Measurements from ENCODE around the gene IDE. TPM values are rescaled to one million over a fixed set of nuclear protein-coding genes. Genes with fewer than 3 reads are reported as not detected.

The IDE gene
- total and polyA plus RNA-seq, 2 of the 4 experiments (the other 2 are of a cell fraction): 9.3 to 27.4 TPM

DNA sequence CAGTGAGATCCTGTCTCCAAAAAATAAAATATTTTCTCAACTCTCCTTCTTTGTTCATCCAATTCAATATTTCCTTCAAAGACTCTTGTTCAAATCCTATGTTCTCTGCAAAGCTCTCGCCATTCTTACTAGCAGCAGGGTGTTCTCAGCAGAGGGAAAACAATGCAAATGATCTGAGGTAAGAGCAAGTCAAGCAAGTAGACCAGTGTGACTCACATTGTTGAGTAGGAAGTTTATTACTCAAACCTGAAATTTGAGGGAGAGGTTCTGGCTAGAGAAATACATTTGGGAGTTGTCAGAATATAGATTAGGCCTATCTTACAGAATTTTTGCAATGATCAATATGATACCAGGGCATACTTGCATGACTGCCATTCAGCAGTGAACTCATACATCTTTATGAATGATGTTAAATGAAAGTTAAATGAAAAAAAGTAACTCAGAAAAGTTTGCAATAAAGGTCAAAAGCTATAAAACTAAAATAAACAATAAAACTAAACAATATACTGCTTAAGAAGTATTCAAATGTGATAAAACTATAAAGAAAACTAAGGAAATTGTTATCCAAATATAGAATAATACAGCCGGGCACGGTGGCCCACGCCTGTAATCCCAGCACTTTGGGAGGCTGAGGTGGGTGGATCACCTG is 5.8 kb downstream of the IDE start:
- Histone ChIP-seq H2AK9ac (replicated peaks; ENCODE audit: low read depth, low read length, poor library complexity) (no peak overlapping the region), H4K91ac (ENCODE audit: insufficient read depth, low read depth, low read length) (no peak overlapping the region), H3K14ac (replicated peaks; ENCODE audit: low read depth, low read length) (no peak overlapping the region), H3K4ac (ENCODE audit: low read depth, low read length) (no peak overlapping the region), H2AK5ac (ENCODE audit: low read depth, low read length) (no peak overlapping the region), H4K5ac (ENCODE audit: low read depth, low read length) (no peak overlapping the region), H3K9me3 (ENCODE audit: control insufficient read depth, insufficient read depth, low read length) (no peaks in the 10 kb centered on the region), H3K4me1 (ENCODE audit: control insufficient read depth, insufficient read depth, low read length) (peaks cover 4% of the 10 kb centered on the region), H3K56ac (ENCODE audit: extremely low read depth, insufficient read depth, low read length) (no peak overlapping the region), H2BK5ac (ENCODE audit: low read depth, low read length, poor library complexity, severe bottlenecking) (no peak overlapping the region), H3K18ac (ENCODE audit: low read depth, low read length) (no peak overlapping the region), H3K79me1 (ENCODE audit: low read depth in 1 of 2, low read length in 2 of 2) (peaks cover 29 to 69% of the 10 kb centered on the region in 2 experiments), H3K9me1 (ENCODE audit: insufficient read depth, low read length) (peaks cover 7% of the 10 kb centered on the region), H4K20me1 (ENCODE audit: insufficient read depth, low read length) (peaks cover 35% of the 10 kb centered on the region), H4K8ac (ENCODE audit: low read depth in 2 of 2, low read length in 2 of 2) (no peak overlapping the region), H3K4me3 (ENCODE audit: insufficient read depth, low read depth, low read length) (no peak overlapping the region), H3K9ac (ENCODE audit: low read depth, low read length) (no peak overlapping the region), H2BK20ac (ENCODE audit: low read depth, low read length) (no peak overlapping the region), H3K36me3 (ENCODE audit: control insufficient read depth, insufficient read depth, low read length) (peaks cover 1% of the 10 kb centered on the region; the same call in 1 of the 2 replicates), H3K4me2 (ENCODE audit: low read depth, low read length) (no peak overlapping the region), H2BK120ac (ENCODE audit: low read depth, low read length) (no peak overlapping the region), H3K23ac (ENCODE audit: low read depth, low read length) (no peak overlapping the region), H2AFZ (replicated peaks; ENCODE audit: low read length, poor library complexity) (no peak overlapping the region), H2BK15ac (ENCODE audit: low read depth, low read length) (no peak overlapping the region), H3K27ac (ENCODE audit: insufficient read depth, low read length) (no peak overlapping the region), H3K27me3 (ENCODE audit: control insufficient read depth, insufficient read depth, low read length) (no peaks in the 10 kb centered on the region)
- in situ Hi-C loops (cut with MboI; ENCODE audit: low sequenced_read_pairs): loop anchor here (5.0 kb wide), 1 partner anchor 46 kb away; no protein-coding TSS in a partner anchor
- BruUV-seq (replicated peaks): no TSS peak
- peak; percentile 72 for DNase-seq
- POLR2A ChIA-PET (ENCODE audit: unreplicated experiment): no interaction called here
- intact Hi-C loops (cut with micrococcal nuclease): no loop called here
- peak; percentile 48 for ATAC-seq (ENCODE audit: low read depth)
- TF ChIP-seq RCOR1 (IDR thresholded peaks at IDR 0.05; ENCODE audit: insufficient replicate concordance, low read length) (no peak), FOS (IDR thresholded peaks at IDR 0.05; ENCODE audit: low read depth, low read length) (0 out of 2 replicates have a peak, but pooled peaks have one; percentile 9), CEBPB (IDR thresholded peaks at IDR 0.05; ENCODE audit: low read depth, low read length) (peak; percentile 43; the same call in 1 of the 2 replicates), MAFK (IDR thresholded peaks at IDR 0.05; ENCODE audit: low read depth, low read length) (no peak)
- dilution Hi-C loops (cut with HindIII; ENCODE audit: low sequenced_read_pairs, unreplicated experiment): no loop called here
- CTCF ChIA-PET: no interaction called here
- WGBS, 2 experiments (ENCODE audit: extremely low coverage in 2 of 2, insufficient read length in 1 of 2): no CpG with 5 or more reads among the region's 4 CpGs
